Erythroblast (primary cell): ENCODE results near the gene GTF2IRD1.
"Not testable (repeated sequence)": the region's sequence is repeated elsewhere in the genome, so short reads cannot be mapped to it uniquely, and the experiment has no call there.

Experiments used
- DNase-seq, 2 experiments: peaks; one replicate each; lab custom pipeline; 2025; lab: John Stamatoyannopoulos, UW
- GATA1 ChIP-seq: IDR thresholded peaks from 2 replicates; pipeline ENCODE4 v1.6.1; 2011; ENCODE audit warnings: low read depth, mild to moderate bottlenecking, control low read depth, low read length, moderate library complexity
- POLR2A ChIP-seq: IDR thresholded peaks from 2 replicates; pipeline ENCODE4 v1.6.1; 2011; ENCODE audit warnings: mild to moderate bottlenecking, low read length

GTF2IRD1 gene

DNA sequence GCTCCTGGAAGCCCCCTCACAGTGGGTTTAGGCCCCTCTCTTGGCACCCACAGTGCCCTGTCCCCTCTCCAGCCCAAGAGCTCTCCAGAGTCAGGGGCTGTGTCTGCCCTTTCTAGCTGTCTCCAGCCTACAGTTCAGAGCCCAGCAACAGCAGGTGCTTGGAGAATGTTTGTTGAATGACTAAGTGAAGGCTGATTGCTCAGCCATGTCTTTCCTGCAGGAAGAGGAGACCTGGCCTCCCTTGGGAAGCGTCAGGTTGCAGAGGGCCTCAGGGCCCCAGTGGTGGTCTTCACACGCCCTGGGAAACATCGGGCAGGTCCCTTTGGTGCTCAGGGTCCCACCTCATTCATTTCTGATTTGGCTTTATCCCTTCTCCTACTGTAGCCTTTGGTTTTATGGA lies 62.5 kb downstream of the GTF2IRD1 start:
- DNase-seq: no peak
- no peak for TF ChIP-seq GATA1
- no peak for TF ChIP-seq POLR2A

DNA sequence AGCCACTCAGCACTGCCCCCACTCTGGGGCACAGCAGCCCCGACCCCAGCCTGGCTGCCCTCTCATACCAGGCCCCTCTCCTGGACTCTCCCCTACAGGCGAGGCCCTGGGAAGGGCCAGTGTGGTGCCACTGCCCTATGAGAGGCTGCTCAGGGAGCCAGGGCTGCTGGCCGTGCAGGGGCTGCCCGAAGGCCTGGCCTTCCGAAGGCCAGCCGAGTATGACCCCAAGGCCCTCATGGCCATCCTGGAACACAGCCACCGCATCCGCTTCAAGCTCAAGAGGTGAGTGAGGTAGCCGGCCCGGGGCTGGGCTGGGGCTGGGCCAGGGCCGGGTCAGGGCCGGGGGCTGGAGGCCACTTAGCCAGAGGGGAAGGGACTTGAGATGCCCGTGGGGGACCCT lies 64.3 kb downstream of the GTF2IRD1 start:
- DNase-seq: no peak
- TF ChIP-seq GATA1 (no peak), POLR2A (no peak)

DNA sequence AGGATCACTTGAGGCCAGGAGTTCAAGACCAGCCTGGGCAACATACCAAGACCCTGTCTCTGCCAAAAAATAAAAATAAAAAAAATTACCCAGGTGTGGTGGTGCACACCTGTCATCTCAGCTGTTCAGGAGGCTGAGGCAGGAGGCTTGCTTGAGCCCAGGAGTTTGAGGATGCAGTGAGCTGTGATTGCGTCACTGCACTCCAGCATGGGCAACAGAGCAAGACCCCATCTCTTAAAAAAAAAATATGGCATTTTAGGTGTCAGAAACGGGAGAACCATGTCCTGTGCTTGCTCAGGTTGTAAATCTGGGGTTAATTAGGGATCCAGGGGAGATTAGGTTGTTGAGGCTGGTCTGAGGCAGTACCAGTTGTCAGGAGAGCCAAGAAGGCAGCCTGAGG lies 64.9 kb downstream of the GTF2IRD1 start:
- no peak for DNase-seq
- TF ChIP-seq GATA1 (no peak), POLR2A (no peak)

DNA sequence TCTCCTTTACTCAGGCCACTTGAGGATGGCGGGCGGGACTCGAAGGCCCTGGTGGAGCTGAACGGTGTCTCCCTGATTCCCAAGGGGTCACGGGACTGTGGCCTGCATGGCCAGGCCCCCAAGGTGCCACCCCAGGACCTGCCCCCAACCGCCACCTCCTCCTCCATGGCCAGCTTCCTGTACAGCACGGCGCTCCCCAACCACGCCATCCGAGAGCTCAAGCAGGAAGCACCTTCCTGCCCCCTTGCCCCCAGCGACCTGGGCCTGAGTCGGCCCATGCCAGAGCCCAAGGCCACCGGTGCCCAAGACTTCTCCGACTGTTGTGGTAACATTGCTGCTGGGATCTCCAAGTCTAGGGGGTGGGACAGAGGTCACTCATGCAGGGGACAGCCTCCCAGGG lies 65.7 kb downstream of the GTF2IRD1 start:
- TF ChIP-seq POLR2A (no peak), GATA1 (no peak)
- no peak for DNase-seq

DNA sequence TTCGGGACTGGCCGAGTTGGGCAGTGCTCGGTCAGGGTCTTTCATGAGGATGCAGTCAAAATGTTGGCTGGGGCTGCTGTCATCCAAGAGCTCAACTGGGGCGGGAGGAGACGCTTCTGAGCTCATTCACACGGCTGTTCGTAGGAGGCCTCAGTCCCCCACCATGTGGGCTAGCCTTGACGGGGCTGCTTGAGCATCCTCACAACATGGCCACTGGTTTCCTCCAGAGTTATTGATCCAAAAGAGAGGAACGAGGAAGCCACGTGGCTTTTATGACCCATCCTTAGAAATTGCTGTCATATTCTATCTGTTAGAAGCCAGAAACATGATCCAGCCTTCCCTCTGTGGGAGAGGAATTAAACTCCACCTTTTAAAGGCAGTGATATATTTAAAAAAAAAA lies 68.1 kb downstream of the GTF2IRD1 start:
- no peak for DNase-seq
- TF ChIP-seq POLR2A (no peak), GATA1 (no peak)

DNA sequence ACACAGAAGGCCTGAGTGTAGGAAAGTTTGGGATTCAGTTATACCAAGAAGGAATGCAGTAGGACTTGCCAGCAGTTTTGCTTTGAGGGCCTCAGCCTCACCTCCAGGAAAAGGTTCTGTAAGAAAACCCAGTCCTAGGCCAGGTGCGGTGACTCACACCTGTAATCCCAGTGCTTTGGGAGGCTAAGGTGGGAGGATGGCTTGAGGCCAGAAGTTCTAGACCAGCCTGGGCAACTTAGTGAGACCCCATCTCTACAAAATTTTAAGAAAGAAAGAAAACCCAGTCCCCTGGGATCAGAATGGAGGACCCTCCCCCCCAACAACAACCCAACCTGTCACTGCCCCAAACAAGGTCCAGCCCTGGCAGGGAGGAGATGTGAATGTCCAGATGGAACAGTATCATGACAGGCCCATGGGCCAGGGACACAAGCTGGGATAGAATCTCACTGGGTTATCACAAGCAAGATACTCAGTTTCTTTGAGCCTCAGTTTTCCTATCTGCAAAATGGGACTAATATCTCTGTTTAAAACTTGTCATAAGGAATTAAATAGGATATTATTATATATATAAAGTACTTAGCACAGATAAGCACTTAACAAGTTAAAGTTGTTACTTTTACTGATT lies 68.7 kb downstream of the GTF2IRD1 start:
- TF ChIP-seq GATA1: no peak
- no peak for TF ChIP-seq POLR2A
- DNase-seq: no peak

DNA sequence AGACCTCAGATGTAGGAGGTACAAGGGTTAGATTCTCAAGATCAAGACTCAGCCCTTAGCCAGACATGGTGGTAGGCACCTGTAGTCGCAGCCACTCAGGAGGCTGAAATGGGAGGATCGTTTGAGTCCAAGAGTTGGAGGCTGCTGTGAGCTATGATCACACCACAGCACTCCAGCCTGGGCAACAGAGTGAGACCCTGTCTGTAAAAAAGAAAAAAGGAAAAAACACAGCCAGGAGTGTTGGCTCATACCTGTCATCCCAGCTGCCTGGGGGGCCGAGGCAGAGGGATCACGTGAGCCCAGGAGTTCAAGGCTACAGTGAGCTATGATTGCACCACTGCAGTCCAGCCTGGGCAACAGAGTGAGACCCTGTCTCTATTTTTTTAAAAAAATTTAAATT lies 69.3 kb downstream of the GTF2IRD1 start:
- no peak for DNase-seq
- TF ChIP-seq POLR2A (no peak), GATA1 (no peak)

DNA sequence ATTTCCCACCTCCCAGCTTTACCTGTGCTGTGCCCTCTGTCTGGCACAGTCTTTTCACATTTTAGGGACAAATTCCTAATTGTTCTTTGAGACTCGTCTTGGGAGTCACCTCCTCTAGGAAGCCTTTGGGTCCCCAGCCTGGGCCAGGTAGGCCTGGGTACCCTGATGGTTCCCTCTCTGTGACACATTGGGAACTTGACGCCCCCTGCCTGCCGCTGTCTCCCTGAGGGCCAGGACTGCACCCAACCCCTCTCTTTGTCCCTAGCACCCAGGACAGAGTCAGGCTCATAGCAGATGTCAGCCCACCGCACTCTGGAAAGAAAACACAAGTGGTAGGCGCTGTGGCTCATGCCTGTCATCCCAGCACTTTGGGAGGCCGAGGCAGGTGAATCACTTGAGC lies 71.4 kb downstream of the GTF2IRD1 start:
- no peak for TF ChIP-seq POLR2A
- TF ChIP-seq GATA1: no peak
- no peak for DNase-seq

DNA sequence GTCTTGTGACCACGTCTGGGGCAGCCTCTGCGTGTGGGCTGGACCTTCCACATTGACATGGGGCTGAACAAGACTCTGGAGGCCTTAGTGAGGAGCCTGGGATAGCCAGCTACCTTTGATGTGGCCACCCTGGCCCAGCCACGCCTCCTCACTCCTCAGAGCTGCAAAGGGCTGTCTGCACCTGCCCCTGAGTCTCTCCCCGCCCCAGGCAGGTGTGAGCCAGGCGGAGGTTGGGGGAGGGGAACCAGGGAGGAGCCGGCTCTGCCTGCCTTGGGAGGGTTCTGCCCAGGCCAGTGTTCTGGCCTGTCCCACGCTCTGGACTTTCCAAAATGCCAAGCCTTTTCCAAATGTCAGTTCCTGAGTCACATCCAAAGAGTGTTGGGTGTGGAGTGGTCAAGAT lies 72.2 kb downstream of the GTF2IRD1 start:
- no peak for DNase-seq
- TF ChIP-seq GATA1 (no peak), POLR2A (no peak)

DNA sequence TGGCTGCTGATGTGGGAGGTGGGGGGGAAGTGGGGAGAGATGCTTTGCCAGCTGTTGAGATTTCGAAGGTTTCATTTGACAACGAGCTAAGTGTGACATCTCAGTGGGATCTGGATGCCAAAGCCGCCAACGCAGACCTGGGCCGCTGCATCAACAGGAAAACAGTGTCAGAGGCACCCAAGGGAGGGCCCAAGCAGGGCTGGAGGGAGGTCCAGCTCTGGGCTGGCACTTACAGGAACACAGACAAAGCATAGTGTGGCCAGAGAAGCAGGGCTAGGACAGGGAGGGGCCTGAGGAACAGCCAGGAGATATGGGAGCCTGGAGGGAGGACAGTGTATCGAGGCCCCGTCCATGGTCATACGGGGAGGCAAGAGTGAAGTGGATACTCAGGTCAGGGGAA lies 73.1 kb downstream of the GTF2IRD1 start:
- DNase-seq: no peak
- TF ChIP-seq POLR2A: no peak
- no peak for TF ChIP-seq GATA1

DNA sequence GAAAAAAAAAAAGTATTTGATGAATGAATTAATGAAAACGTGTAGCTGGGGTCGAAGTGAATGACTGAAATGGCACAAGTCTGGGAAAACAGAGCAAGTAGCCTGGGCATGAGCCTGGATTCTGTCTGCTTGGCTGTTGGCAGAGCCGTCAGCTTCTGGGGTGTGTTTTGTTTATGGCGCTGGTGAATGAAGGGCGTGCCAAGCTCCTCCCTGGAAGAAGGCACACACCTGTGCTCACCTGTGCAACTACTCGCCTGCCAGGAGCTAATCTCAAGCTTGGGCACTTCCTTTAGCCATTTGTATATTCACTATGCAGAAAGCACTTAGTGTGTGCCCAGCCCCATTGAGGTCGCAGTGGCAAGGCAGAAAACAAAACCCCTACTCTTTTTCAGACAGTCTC lies 74.1 kb downstream of the GTF2IRD1 start:
- DNase-seq: no peak
- TF ChIP-seq GATA1: no peak

DNA sequence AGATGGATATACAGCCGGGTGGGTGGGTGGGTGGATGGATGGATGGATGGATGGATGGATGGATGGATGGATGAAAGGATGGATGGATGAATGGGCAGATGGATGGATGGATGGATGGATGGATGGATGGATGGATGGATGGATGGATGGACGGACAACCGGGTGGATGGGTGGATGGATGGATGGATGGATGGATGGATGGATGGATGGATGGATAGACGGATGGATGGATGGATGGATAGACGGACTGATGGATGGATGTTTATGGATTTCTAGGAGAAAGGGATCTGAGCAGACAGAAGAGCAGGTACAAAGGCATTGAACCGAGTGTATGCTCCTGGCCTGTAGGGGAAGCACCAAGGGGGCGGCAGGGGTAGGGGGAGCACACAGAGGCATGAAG lies 75.1 kb downstream of the GTF2IRD1 start:
- DNase-seq: not testable (repeated sequence)

DNA sequence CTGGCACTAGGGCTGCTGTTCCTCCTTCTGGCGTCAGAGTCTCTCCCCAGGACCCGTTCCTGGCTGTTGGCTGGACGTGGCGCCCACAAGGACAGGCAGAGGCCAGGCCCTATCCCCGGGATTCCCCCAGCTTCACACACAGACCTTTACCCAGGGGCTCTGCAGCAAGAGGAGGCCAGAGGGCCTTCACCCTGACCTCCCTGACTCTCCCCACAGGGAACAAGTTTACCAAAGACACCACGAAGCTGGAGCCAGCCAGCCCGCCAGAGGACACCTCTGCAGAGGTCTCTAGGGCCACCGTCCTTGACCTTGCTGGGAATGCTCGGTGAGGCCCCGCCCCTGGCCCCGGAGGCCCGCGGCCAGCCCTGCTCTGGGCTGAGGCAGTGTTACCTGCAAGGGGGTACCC lies 82.2 kb downstream of the GTF2IRD1 start:
- TF ChIP-seq GATA1 (no peak), POLR2A (no peak)

DNA sequence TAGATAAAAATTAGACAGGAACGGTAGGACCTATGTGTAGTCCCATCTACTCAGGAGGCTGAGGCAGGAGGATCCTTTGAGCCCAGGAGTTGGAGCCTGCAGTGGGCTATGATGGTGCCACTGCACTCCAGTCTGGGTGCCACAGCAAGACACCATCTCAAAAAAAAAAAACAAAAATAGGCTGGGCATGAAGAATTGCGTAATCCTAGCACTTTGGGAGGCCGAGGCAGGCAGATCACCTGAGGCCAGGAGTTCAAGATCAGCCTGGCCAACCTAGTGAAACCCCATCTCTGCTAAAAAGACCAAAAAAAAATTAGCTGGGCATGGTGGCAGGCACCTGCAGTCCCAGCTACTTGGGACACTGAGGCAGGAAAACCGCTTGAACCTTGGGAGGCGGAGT lies 88.2 kb downstream of the GTF2IRD1 start:
- DNase-seq: not testable (repeated sequence)

More for the DNA sequence above, 82.2 kb downstream of the GTF2IRD1 start:
- no peak for DNase-seq

DNA sequence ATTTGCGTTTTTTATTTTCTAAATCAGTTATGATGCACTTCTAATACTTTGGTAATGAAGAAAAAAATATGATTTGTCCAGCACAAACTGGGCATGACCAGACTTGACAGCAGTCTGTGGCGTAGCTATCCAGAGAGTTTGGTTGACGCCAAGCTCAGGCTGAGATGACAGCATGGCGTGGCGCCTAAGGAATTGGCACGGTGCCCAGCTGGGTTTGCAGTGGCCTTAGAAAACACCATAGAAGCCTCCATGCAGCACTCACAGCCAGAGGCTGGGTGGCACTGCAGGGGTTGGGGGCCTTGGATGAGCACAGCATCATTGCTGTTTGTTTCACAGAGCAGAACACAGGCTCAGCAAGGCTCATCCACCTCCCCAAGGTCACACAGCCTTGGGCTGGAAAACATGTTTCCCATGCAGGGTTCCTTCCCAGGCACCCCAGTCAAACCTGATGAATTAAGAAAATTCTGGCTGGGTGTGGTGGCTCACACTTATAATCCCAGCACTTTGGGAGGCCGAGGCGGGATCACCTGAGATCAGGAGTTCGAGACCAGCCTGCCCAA lies 88.9 kb downstream of the GTF2IRD1 start:
- DNase-seq: peak in 1 of 2 experiments; percentile 18
- no peak for TF ChIP-seq GATA1
- no peak for TF ChIP-seq POLR2A

DNA sequence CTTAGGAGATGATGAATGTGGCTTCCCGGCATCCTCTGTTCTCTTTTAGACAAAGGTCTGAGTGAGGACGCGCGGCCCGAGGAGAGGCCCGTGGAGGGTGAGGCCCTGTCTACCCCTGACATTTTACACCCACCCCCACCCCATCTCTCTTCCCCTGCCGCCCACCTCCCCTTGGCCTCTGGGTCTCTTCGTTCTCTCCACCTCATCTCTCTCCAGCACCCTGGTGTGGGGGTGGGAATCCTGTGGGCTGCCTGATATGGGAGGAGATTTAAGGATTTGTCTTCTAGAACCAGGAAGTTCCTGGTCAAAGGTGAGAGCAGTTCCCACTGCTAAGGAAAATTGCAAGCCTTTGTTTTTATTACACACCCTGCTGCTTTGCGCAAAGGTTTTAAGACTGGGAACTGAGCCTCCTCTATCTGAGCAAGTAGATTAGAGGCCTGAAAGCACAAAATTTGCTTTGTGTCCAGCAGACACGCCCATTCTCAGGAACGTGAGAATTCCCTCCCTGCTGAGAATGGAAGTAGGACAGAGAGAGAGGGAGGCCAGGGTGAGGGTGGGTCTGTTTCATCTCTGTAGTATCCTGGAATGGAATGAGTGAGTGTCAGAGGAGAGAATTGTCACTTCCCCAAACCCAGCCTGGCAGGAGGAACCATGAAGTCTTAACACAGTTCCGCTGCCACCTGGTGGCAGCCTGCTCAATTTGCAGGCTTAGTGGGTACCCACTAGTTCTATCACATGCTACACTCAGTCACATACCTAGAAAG lies 91.2 kb downstream of the GTF2IRD1 start:
- peak; percentile 46 to 61 for DNase-seq
- TF ChIP-seq POLR2A: no peak
- TF ChIP-seq GATA1: no peak
